Aorta (tissue), 5 donors: ENCODE data around the gene CABP7. TPM values are rescaled to one million over a fixed set of nuclear protein-coding genes. Genes with fewer than 3 reads are reported as not detected.

Experiments
- ATAC-seq: fragments of 200-7000 bp; cut with Tn5 transposase; one replicate; pipeline ENCODE4 v1.9.1; 2022; ENCODE audit warnings: moderate library complexity; ENCODE audit not compliant: low FRiP score
- DNase-seq, 2 donors: peaks; one replicate each; pipeline ENCODE4 v3.0.0-alpha.2; 2020
- H3K27ac ChIP-seq, 2 donors: one replicate each; pipeline ENCODE4 v1.5.1; 2013; ENCODE audit warnings: low read length in 2 of 2, mild to moderate bottlenecking in 2 of 2, moderate library complexity in 2 of 2, control low read depth in 1 of 2, inconsistent platforms in 1 of 2, low read depth in 1 of 2
- H3K27me3 ChIP-seq, 2 donors: one replicate each; pipeline ENCODE4 v1.6.1; 2013; ENCODE audit warnings: control low read depth in 1 of 2, low read length in 1 of 2, mild to moderate bottlenecking in 1 of 2, moderate library complexity in 1 of 2; ENCODE audit not compliant: insufficient read depth in 2 of 2, control insufficient read depth in 1 of 2
- H3K36me3 ChIP-seq, 2 donors: one replicate each; pipeline ENCODE4 v1.6.1; 2013; ENCODE audit warnings: control low read depth in 1 of 2, low read length in 1 of 2, mild to moderate bottlenecking in 1 of 2; ENCODE audit not compliant: insufficient read depth in 2 of 2, control insufficient read depth in 1 of 2
- H3K4me1 ChIP-seq, 2 donors: one replicate each; pipeline ENCODE4 v1.6.1; 2013; ENCODE audit warnings: low read length in 2 of 2, control low read depth in 1 of 2, mild to moderate bottlenecking in 1 of 2, moderate library complexity in 1 of 2; ENCODE audit not compliant: insufficient read depth in 2 of 2, control insufficient read depth in 1 of 2
- H3K4me3 ChIP-seq, 2 donors: one replicate each; pipeline ENCODE4 v1.5.1; 2013; ENCODE audit warnings: low read length in 2 of 2, control low read depth in 1 of 2, mild to moderate bottlenecking in 1 of 2
- H3K9me3 ChIP-seq: one replicate; pipeline ENCODE4 v1.6.1; 2013; ENCODE audit warnings: mild to moderate bottlenecking, low read length; ENCODE audit not compliant: control insufficient read depth
- WGBS, 2 donors: extraction: QIAGEN DNeasy Blood & Tissue Kit; methylation state at CpG; one replicate each; pipeline ENCODE4 v1.1.7; 2013; 5-methylcytosine and 5-hydroxymethylcytosine counted together
- intact Hi-C, 2 donors: fragments of 100-400 bp; cut with DNase I; formaldehyde crosslinking; loops; one replicate each; pipeline versions ENCODE4 v1.14.2 to v1.15.0; 2022
- polyA plus RNA-seq, 2 donors: library from polyadenylated mRNA; stranded (reverse); fragments of 200-250 nt; gene quantifications; one replicate each; pipeline ENCODE4 v1.2.3, GENCODE V29; 2013
- total RNA-seq, 2 donors: library from RNA; stranded (reverse); fragmentation: NEBNext Ultra II Directional; extraction: Animal tissue kit (Norgen Biotek cat#: 25700); gene quantifications; one replicate each; pipeline ENCODE4 v1.2.1, GENCODE V29; 2021
- donor health status: healthy with polysubstance abuse.
- donor health status: Bipolar disorder and iron deficiency.
- donor health status: DM: no; HTN: no; CAD: no.
- donor health status: DM: no; HTN: no; CAD: no.
- donor health status: DM: yes; HTN: yes; CAD: no.

CABP7 gene
- total and polyA plus RNA-seq, 4 donors = 0.10 to 0.13 TPM; not detected in 2

DNA sequence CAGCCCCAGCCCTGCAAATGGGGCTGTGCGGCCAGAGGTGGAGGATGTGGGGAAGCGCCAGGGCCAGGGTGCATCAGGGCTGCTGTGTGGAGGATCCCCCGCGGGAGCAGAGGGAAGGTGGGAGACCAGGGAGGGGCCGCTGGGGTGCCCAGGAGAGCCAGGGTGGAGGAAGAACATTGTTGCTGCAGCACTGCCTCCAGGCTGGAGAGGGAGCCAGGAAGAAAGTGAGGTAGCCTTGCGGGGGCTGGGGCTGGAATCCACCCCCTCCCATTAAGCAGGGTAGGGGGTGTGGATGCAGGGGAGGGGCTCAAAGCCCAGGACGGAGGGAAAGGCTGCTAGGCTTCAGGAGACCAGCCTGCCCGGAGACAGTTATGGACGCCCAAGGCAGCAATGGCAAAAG, 15.0 kb downstream of the CABP7 start:
- Histone ChIP-seq H3K27me3 (no peaks in the 10 kb centered on the region), H3K4me1 (no peaks in the 10 kb centered on the region), H3K9me3 (no peaks in the 10 kb centered on the region), H3K36me3 (no peaks in the 10 kb centered on the region), H3K4me3 (no peak overlapping the region), H3K27ac (no peak overlapping the region)
- no peak for DNase-seq
- no peak for ATAC-seq
- 71 to 75% methylated on average over 9 of the region's 9 CpGs for WGBS, 2 donors
- intact Hi-C loops = no loop called here

DNA sequence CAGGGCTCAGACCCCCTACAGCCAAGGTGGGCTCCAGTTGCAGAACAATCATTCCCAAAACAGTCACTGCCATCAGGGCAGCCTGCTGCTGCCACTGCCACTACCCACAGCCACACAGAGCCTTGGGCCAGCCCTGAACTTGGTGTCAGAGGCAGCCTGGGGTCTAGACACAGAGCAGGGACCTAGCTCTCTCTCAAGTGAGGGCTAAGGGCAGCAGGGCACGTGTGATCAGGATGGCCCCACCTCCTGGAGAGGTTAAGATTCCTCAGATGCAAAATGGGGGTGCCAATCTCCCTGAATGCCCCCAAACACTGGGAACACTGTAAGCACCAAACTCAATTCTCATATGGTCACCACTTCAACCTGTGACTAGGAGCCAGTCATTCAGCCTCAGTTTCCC, 15.6 kb downstream of the CABP7 start:
- 53 to 60% methylated on average over 1 of the region's 1 CpG for WGBS, 2 donors
- DNase-seq = no peak
- H3K27me3 ChIP-seq = no peaks in the 10 kb centered on the region
- no peaks in the 10 kb centered on the region for H3K9me3 ChIP-seq
- H3K27ac ChIP-seq = no peak overlapping the region
- ATAC-seq = no peak
- no peaks in the 10 kb centered on the region for H3K4me1 ChIP-seq
- no peak overlapping the region for H3K4me3 ChIP-seq
- intact Hi-C loops = no loop called here
- H3K36me3 ChIP-seq = no peaks in the 10 kb centered on the region

DNA sequence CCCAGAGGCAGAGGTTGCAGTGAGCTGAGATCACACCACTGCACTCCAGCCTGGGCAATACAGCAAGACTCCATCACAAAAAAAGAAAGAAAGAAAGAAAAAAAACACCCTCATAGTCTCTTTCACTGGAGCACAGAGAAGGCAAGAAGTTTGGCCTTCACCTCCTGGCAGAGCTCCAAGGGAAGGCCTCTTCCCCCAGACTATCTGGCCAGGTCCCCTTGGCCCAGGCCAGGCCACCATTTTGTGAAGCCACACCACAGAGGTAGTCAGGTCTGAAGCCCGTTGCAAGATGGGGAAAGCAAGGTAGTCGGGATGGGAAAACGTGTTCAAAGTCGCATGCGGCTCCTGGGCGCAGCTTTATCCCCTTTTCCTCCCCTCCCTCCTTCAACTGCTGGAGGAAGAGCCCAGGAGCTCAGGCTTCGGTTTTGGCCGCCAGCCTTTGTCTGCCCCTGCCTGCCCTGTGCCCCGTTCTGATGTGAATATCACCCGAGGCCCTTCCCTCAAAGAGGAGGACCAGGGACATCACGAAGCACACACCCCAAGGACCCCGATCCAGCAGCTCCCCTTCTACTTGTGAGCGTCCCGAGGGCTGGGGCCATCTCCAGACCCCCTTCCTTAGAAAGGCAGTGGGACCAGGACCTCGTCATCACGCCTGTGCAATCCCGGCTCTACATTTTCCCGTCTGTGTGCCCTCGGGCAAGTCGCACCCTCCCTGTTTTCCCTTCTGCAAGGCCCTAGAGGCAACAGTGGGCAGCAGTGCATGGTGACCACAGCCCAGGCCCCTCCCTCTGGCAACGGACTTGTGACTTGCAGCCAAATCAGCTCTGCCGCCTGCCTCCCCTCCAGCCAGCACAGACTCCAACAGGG, 17.7 kb downstream of the CABP7 start:
- Histone ChIP-seq H3K9me3 (no peaks in the 10 kb centered on the region), H3K27ac (no peak overlapping the region), H3K36me3 (peaks cover 0 to 1% of the 10 kb centered on the region in 2 donors), H3K4me3 (no peak overlapping the region), H3K4me1 (no peaks in the 10 kb centered on the region), H3K27me3 (no peaks in the 10 kb centered on the region)
- 78 to 82% methylated on average over 22 of the region's 22 CpGs for WGBS, 2 donors
- ATAC-seq (peak; percentile 20), DNase-seq (no peak)
- intact Hi-C loops = no loop called here

DNA sequence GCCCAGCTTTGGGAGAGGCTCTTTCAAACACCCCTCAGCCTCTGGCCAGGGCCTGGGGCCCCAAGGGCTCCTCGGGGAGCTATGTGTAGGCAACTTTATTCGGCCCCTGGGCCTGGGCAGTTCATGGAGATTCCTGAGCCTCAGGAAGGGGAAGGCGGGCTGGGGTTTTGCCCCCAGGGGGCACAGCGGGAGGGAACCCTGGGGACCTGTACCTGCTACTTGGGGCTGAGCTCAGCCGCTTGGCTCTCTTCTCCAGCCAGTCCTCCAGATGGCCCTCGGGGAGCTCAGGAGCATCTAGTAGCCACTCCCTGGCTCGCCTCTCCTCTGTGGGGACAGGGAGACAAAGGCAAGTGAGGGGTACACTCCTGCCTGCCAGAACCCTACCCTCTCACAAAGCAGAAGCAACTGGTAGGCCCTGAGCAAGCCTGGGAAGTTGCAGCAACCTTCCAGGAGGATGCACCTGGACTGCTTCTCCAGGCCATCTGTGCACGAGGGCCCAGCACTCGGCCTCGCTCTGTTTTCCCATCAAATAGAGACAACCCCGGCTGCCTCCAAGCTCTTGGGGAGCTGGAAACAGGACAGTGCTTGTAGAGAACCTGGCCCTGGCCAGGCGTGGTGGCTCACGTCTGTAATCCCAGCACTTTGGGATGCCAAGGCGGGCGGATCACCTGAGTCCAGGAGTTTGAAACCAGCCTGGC, 18.5 kb downstream of the CABP7 start:
- no peaks in the 10 kb centered on the region for H3K27me3 ChIP-seq
- peaks cover 0 to 1% of the 10 kb centered on the region in 2 donors for H3K36me3 ChIP-seq
- no peaks in the 10 kb centered on the region for H3K9me3 ChIP-seq
- intact Hi-C loops = no loop called here
- 78 to 82% methylated on average over 15 of the region's 15 CpGs for WGBS, 2 donors
- no peaks in the 10 kb centered on the region for H3K4me1 ChIP-seq
- ATAC-seq (no peak), DNase-seq (no peak)
- H3K27ac ChIP-seq = no peak overlapping the region
- no peak overlapping the region for H3K4me3 ChIP-seq

DNA sequence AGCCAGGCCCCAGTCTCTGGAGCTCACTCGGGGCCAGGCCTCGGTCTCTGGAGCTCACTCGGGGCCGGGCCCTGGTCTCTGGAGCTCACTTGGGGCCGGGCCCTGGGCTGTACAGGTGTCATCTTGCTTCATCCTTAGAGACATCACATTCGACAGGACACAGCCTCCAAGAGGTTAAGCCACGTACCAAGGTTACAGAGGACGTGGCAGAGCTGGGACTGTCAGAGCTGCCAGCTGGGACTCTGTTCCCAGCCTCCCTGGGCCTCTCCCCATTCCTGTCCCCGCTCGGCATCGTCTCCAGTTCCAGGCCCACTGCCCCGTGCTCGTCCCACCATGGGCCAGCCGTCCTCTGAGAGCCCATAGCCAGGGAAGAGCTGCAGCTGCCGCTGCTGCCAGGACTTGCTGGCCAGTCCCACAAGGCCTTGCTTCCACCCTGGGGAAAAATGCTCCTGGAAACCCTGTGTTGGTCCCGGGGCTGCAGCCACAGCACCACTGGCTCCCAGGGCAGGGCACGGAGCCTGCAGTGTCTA, 19.6 kb downstream of the CABP7 start:
- no peaks in the 10 kb centered on the region for H3K9me3 ChIP-seq
- H3K4me3 ChIP-seq = no peak overlapping the region
- no peaks in the 10 kb centered on the region for H3K4me1 ChIP-seq
- no peak for DNase-seq
- WGBS, 2 donors = 90 to 93% methylated on average over 17 of the region's 17 CpGs
- intact Hi-C loops = no loop called here
- no peak overlapping the region for H3K27ac ChIP-seq
- no peaks in the 10 kb centered on the region for H3K27me3 ChIP-seq
- peaks cover 0 to 1% of the 10 kb centered on the region in 2 donors for H3K36me3 ChIP-seq
- ATAC-seq = no peak

DNA sequence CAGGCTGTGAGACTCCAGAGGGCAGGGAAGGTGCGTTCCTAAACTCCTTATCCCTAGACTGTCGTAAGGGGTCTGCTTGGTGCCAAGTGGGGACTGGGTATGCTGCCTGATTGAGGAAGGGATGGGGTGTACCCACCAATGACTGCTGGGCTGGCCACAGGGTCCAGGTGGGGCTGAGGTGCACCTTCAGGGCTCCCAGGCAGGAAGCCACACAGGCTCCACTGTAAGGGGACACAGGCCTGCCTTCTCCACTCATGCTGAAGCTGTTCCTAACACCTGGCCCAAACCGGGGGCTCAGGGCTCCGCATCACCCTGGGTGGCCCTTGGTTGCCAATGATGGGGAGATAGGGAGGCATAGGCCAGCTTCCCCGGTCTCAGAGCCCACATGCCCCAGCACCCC, 20.4 kb downstream of the CABP7 start:
- ATAC-seq = peak; percentile 9
- intact Hi-C loops = no loop called here
- DNase-seq = no peak
- 94 to 96% methylated on average over 5 of the region's 5 CpGs for WGBS, 2 donors
- Histone ChIP-seq H3K9me3 (no peaks in the 10 kb centered on the region), H3K36me3 (peaks cover 0 to 1% of the 10 kb centered on the region in 2 donors), H3K27ac (no peak overlapping the region), H3K27me3 (no peaks in the 10 kb centered on the region), H3K4me3 (no peak overlapping the region), H3K4me1 (no peaks in the 10 kb centered on the region)

GRCh38 chr22:29741926-29742325, 22.1 kb downstream of the CABP7 start:
- H3K27ac ChIP-seq = no peak overlapping the region
- DNase-seq (no peak), ATAC-seq (no peak)
- H3K9me3 ChIP-seq = no peaks in the 10 kb centered on the region
- H3K4me3 ChIP-seq = no peak overlapping the region
- H3K36me3 ChIP-seq = peaks cover 0 to 1% of the 10 kb centered on the region in 2 donors
- no peaks in the 10 kb centered on the region for H3K27me3 ChIP-seq
- H3K4me1 ChIP-seq = no peaks in the 10 kb centered on the region
- 92 to 96% methylated on average over 2 of the region's 2 CpGs for WGBS, 2 donors
- intact Hi-C loops = no loop called here

GRCh38 chr22:29742326-29742725, 22.5 kb downstream of the CABP7 start:
- Histone ChIP-seq H3K4me1 (no peaks in the 10 kb centered on the region), H3K4me3 (no peak overlapping the region), H3K27me3 (no peaks in the 10 kb centered on the region), H3K9me3 (no peaks in the 10 kb centered on the region), H3K36me3 (peaks cover 0 to 2% of the 10 kb centered on the region in 2 donors), H3K27ac (no peak overlapping the region)
- intact Hi-C loops = no loop called here
- DNase-seq (no peak), ATAC-seq (no peak)
- 83 to 86% methylated on average over 13 of the region's 13 CpGs for WGBS, 2 donors
